SK-N-SH (cell line): ENCODE data around the gene CD248. TPM values are rescaled to one million over a fixed set of nuclear protein-coding genes. Genes with fewer than 3 reads are reported as not detected.

Source experiments
- CTCF ChIA-PET: fragments of 300-600, 350-600 bp; formaldehyde crosslinking; extraction: SDS; loops from one replicate; lab custom pipeline; 2021; lab: Yijun Ruan, JAX
- POLR2A ChIA-PET: fragments of 350-600 bp; sonication (Branson Sonifier 250); formaldehyde crosslinking; extraction: SDS; loops from one replicate; lab custom pipeline; 2020; ENCODE audit warnings: antibody characterized with exemption, inconsistent platforms; lab: Yijun Ruan, JAX
- DNase-seq: peaks from one replicate; pipeline ENCODE4 v3.0.0; 2012
- H2AFZ ChIP-seq: fragments of 200-600 bp; sonication (generic); 2 replicates; pipeline ENCODE4 v1.8.1; 2016; ENCODE audit warnings: antibody characterized with exemption, mild to moderate bottlenecking, low read depth
- H3F3A ChIP-seq: fragments of 200-600 bp; sonication (generic); replicated peaks from 2 replicates; pipeline ENCODE3; 2016; ENCODE audit warnings: antibody characterized with exemption, mild to moderate bottlenecking; ENCODE audit not compliant: insufficient read depth
- H3K27ac ChIP-seq, 2 experiments: fragments of 200-500 bp in 1 of 2; fragments of 200-600 bp in 1 of 2; sonication (Bioruptor generic) in 1 of 2; sonication (generic), shearing (Covaris generic) in 1 of 2; 2 replicates each; pipeline versions ENCODE4 v1.5.1 to v1.6.1; 2014 to 2016; ENCODE audit warnings: low read depth in 2 of 2, inconsistent platforms in 1 of 2, low read length in 1 of 2, mild to moderate bottlenecking in 1 of 2, mixed read lengths in 1 of 2
- H3K27me3 ChIP-seq: fragments of 200-600 bp; sonication (generic), shearing (Covaris generic); 2 replicates; pipeline ENCODE4 v1.6.1; 2016; ENCODE audit warnings: mixed run types; ENCODE audit not compliant: insufficient read depth
- H3K36me3 ChIP-seq, 2 experiments: fragments of 200-500 bp in 1 of 2; fragments of 200-600 bp in 1 of 2; sonication (Bioruptor generic) in 1 of 2; sonication (generic) in 1 of 2; replicated peaks in 1 of 2; 2 replicates each; pipeline versions ENCODE3 to v1.5.1; 2014 to 2016; ENCODE audit warnings: low read length in 1 of 2, mild to moderate bottlenecking in 1 of 2; ENCODE audit not compliant: insufficient read depth in 2 of 2, control insufficient read depth in 1 of 2
- H3K4me1 ChIP-seq, 2 experiments: fragments of 200-500 bp in 1 of 2; fragments of 200-600 bp in 1 of 2; sonication (Bioruptor generic) in 1 of 2; sonication (generic), shearing (Covaris generic) in 1 of 2; 2 replicates each; pipeline versions ENCODE4 v1.5.1 to v1.6.1; 2014 to 2016; ENCODE audit warnings: low read depth in 1 of 2, low read length in 1 of 2, mixed run types in 1 of 2; ENCODE audit not compliant: insufficient read depth in 2 of 2, control insufficient read depth in 1 of 2
- H3K4me2 ChIP-seq: fragments of 200-600 bp; sonication (generic), shearing (Covaris generic); 2 replicates; pipeline ENCODE4 v1.6.1; 2017; ENCODE audit warnings: mixed run types
- H3K4me3 ChIP-seq, 2 experiments: fragments of 200-500 bp in 1 of 2; fragments of 200-600 bp in 1 of 2; sonication (Bioruptor generic) in 1 of 2; sonication (generic), shearing (Covaris generic) in 1 of 2; 2 replicates each; pipeline versions ENCODE4 v1.5.1 to v1.8.1; 2014 to 2016; ENCODE audit warnings: low read depth in 2 of 2, inconsistent platforms in 1 of 2, low read length in 1 of 2, mild to moderate bottlenecking in 1 of 2, mixed read lengths in 1 of 2, moderate library complexity in 1 of 2
- H3K79me2 ChIP-seq: fragments of 200-600 bp; sonication (generic); 2 replicates; pipeline ENCODE4 v1.8.1; 2017; ENCODE audit warnings: mild to moderate bottlenecking; ENCODE audit not compliant: insufficient read depth
- H3K9ac ChIP-seq: fragments of 200-600 bp; sonication (generic); 2 replicates; pipeline ENCODE4 v1.6.1; 2017; ENCODE audit warnings: mixed run types
- H3K9me2 ChIP-seq: fragments of 200-600 bp; sonication (generic); 2 replicates; pipeline ENCODE4 v1.6.1; 2017; ENCODE audit warnings: mixed run types
- H3K9me3 ChIP-seq: fragments of 200-600 bp; sonication (generic); 2 replicates; pipeline ENCODE4 v1.6.1; 2017; ENCODE audit warnings: mixed run types, mild to moderate bottlenecking, moderate library complexity
- H4K20me1 ChIP-seq: fragments of 200-600 bp; sonication (generic); 2 replicates; pipeline ENCODE4 v1.6.1; 2017; ENCODE audit warnings: mild to moderate bottlenecking, mixed run types; ENCODE audit not compliant: insufficient read depth
- EP300 ChIP-seq, 2 experiments: IDR thresholded peaks; 2 replicates each; pipeline versions ENCODE4 v1.4.0 to v1.6.1; 2012; ENCODE audit warnings: borderline replicate concordance in 1 of 2, low read depth in 1 of 2, low read length in 1 of 2
- EZH2phosphoT487 ChIP-seq: fragments of 200-600 bp; sonication (generic); IDR thresholded peaks from 2 replicates; pipeline ENCODE4 v1.6.1; 2017; ENCODE audit warnings: low read depth, mixed run types, mild to moderate bottlenecking, antibody characterized with exemption, moderate library complexity, borderline replicate concordance
- FOXJ3 ChIP-seq: sonication (generic); formaldehyde crosslinking; IDR thresholded peaks from 2 replicates; pipeline ENCODE4 v1.5.1; 2020; ENCODE audit warnings: mild to moderate bottlenecking, missing genetic modification reagents
- FOXM1 ChIP-seq: IDR thresholded peaks from 2 replicates; pipeline ENCODE4 v1.4.0; 2012; ENCODE audit warnings: low read depth, mild to moderate bottlenecking
- GABPA ChIP-seq: IDR thresholded peaks from 2 replicates; pipeline ENCODE4 v1.4.0; 2012; ENCODE audit warnings: low read depth, mild to moderate bottlenecking
- RAD21 ChIP-seq: IDR thresholded peaks from 2 replicates; pipeline ENCODE4 v1.6.1; 2012; ENCODE audit warnings: mild to moderate bottlenecking, low read length
- RCOR1 ChIP-seq: fragments of 150-350 bp; IDR thresholded peaks from 2 replicates; pipeline ENCODE4 v1.6.1; 2017; ENCODE audit warnings: antibody characterized with exemption, low read length
- REST ChIP-seq: IDR thresholded peaks from 2 replicates; pipeline ENCODE4 v1.6.1; 2012; ENCODE audit warnings: mild to moderate bottlenecking, low read depth, low read length, moderate library complexity
- TCF12 ChIP-seq: IDR thresholded peaks from 2 replicates; pipeline ENCODE4 v1.4.0; 2012
- TEAD4 ChIP-seq: IDR thresholded peaks from 2 replicates; pipeline ENCODE4 v1.4.0; 2012; ENCODE audit warnings: mild to moderate bottlenecking, borderline replicate concordance; ENCODE audit not compliant: insufficient read depth
- YY1 ChIP-seq: IDR thresholded peaks from 2 replicates; pipeline ENCODE4 v1.4.0; 2012; ENCODE audit warnings: low read depth, mild to moderate bottlenecking
- WGBS: methylation state at CpG from one replicate; pipeline ENCODE4 v1.1.6; 2017; ENCODE audit warnings: low lambda C conversion rate; 5-methylcytosine and 5-hydroxymethylcytosine counted together
- polyA plus RNA-seq, 3 experiments: library from polyadenylated mRNA; depleted of rRNA; stranded (reverse); fragments of >200 nt; gene quantifications; 2 replicates each; pipeline ENCODE4 v1.2.3, GENCODE V29; 2012
- TF ChIP-seq, protein P1 (sequence below): IDR thresholded peaks from 2 replicates; pipeline ENCODE4 v1.4.0; 2012; ENCODE audit warnings: low read depth
- TF ChIP-seq, protein P2 (sequence below): IDR thresholded peaks from 2 replicates; pipeline ENCODE4 v1.4.0; 2012; ENCODE audit warnings: low read depth, borderline replicate concordance

Gene CD248
- polyA plus RNA-seq, 1 of the 3 experiments (the other 2 are of a cell fraction) = 7.7 TPM

GRCh38 chr11:66329165-66329673 lies 12.4 kb upstream of the CD248 start:
- H3K9me3 ChIP-seq = no peaks in the 10 kb centered on the region
- H3K9me2 ChIP-seq = no peaks in the 10 kb centered on the region
- peak overlapping the region in 1 of 2 experiments; percentile 80; a peak in 1 of 4 replicates for H3K27ac ChIP-seq
- no peak overlapping the region for H3K4me2 ChIP-seq
- no peaks in the 10 kb centered on the region for H4K20me1 ChIP-seq
- no peak overlapping the region for H3K9ac ChIP-seq
- TF ChIP-seq EP300 (IDR thresholded peaks at IDR 0.05; ENCODE audit: borderline replicate concordance in 1 of 2, low read depth in 1 of 2, low read length in 1 of 2) (no peak), EZH2phosphoT487 (no peak), RCOR1 (no peak), FOXJ3 (CRISPR knock-in tag) (no peak), FOXM1 (no peak), GABPA (no peak), TEAD4 (no peak), RAD21 (no peak), YY1 (no peak), TCF12 (no peak), REST (no peak)
- TF ChIP-seq, protein P1, sequence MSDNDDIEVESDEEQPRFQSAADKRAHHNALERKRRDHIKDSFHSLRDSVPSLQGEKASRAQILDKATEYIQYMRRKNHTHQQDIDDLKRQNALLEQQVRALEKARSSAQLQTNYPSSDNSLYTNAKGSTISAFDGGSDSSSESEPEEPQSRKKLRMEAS = no peak
- TF ChIP-seq, protein P2, sequence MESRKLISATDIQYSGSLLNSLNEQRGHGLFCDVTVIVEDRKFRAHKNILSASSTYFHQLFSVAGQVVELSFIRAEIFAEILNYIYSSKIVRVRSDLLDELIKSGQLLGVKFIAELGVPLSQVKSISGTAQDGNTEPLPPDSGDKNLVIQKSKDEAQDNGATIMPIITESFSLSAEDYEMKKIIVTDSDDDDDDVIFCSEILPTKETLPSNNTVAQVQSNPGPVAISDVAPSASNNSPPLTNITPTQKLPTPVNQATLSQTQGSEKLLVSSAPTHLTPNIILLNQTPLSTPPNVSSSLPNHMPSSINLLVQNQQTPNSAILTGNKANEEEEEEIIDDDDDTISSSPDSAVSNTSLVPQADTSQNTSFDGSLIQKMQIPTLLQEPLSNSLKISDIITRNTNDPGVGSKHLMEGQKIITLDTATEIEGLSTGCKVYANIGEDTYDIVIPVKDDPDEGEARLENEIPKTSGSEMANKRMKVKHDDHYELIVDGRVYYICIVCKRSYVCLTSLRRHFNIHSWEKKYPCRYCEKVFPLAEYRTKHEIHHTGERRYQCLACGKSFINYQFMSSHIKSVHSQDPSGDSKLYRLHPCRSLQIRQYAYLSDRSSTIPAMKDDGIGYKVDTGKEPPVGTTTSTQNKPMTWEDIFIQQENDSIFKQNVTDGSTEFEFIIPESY = no peak
- 92% methylated on average over 2 of the region's 3 CpGs for WGBS
- H3K79me2 ChIP-seq = 0 out of 2 replicates have a peak, but pooled peaks cover under 1% of the 10 kb centered on the region
- no peaks in the 10 kb centered on the region for H3K27me3 ChIP-seq
- peaks cover 9% of the 10 kb centered on the region for H3F3A ChIP-seq
- ChIA-PET CTCF (interaction anchor here (0.8 to 8.8 kb wide), 6 partner anchors 9 to 110 kb away, joined by 3 to 280 read pairs (median 5); partner anchors contain the start of genes CD248 and MRPL11), POLR2A (interaction anchor here (1.1 to 2.3 kb wide), 2 partner anchors 16 to 18 kb away, joined by 5 to 12 read pairs; no protein-coding TSS in a partner anchor)
- H3K4me1 ChIP-seq = peaks cover 28 to 36% of the 10 kb centered on the region in 2 experiments; a peak in 3 of 4 replicates
- no peak overlapping the region for H2AFZ ChIP-seq
- H3K4me3 ChIP-seq = no peak overlapping the region
- peaks cover 8 to 21% of the 10 kb centered on the region in 2 experiments for H3K36me3 ChIP-seq
- DNase-seq = no peak
